HL-60/S4 (cell line): ENCODE results near the gene PRSS33.

Experiments used
- in situ Hi-C: fragments of 300-500 bp; cut with MboI; formaldehyde crosslinking; loops from 2 replicates; pipeline ENCODE4 v1.14.3; 2022; ENCODE audit warnings: low sequenced_read_pairs

The PRSS33 gene

GRCh38 chr16:2744711-2745110, 42.6 kb downstream of the PRSS33 start:
- in situ Hi-C loops, result no loop called here

DNA sequence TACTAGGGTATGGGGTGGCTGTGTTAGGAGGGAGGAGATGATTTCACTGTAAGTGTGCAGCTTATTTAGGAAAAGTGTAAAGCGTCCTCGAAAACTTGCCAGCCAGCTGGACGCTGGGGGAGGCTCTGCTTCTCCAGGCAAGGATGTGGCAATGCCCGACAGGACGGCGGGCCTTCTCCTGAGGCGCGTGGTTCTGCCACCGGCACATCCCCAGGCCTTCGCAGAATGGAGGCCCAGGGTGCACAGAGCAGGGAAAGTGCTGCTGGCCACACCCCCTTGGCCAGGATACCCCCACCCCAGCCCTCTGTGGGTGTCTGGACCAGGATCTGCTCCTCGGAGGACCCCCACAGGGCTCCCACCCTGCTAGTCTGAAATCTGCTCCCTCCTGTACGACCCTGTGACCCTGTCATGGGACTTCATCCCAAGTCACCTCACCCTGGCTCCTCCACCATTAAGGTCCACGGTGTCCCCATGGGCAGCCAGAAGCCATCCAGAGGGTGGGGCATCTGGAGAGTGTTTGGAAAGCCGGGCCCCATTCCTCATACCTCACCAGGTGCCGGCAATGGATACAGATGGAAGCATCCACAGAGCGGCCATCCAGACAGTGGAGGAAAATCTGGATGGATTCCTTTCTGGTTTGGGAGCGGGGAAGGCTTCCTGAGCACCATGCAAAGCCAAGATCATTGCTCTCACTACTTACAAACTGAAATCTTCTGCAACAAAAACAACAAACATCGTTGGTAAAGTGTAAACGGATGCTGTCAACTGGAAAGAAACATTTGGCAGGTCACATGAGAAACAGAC, 44.2 kb downstream of the PRSS33 start:
- in situ Hi-C loops, result no loop called here

DNA sequence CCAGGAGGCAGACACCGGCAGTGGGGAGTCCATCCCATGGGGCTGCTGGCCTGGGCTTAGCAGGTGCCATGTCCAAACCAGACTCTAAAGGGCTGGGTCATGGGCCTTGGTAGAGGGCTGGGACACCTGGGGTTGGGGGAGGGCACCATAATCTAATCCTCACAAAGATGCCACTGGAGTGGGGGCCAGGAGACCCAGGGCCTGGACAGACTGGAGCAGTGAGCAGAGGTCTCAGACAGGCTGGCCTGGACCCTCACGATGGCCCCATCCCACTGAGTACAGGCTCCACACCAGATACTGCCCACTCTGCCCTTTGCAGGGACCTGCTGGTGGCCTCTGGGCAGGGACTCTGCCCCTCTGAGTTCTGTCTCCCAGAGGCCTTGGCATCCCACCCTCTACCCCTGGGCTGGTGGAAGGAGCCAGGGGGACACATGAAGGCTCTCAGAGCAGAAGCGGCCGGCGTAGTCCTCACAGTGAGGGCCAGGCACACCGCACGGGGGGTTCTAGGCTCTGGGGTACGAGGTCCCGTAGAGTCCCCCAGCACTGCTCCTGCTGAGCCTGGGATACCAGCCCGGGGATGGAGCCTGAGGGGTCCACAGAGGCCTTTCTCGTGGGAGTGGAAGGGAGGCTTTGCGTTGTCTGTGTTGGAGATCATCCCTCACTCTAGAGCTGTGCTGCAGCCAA, 44.9 kb downstream of the PRSS33 start:
- in situ Hi-C loops, result no loop called here

DNA sequence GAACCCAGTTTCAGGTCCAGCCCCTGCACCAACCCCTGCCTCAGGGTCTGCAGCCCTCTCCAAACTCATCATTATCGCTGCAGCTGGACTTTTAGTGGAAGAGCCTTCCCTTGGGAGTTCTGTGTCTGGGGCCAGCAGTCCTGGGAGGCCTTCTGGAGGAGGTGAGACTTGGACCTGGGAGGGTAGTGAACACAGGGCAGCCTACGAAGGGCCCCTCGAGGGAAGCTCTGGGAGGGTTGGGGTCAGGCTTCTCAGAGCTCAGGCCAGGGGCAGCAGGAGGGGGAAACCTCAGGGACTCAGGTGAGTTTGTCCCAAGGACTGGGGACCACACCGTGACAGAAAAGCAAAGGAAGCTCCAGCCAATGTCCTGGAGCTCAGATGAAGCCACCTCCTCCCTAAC, 46.2 kb downstream of the PRSS33 start:
- in situ Hi-C loops, result no loop called here

GRCh38 chr16:2740476-2740875, 46.9 kb downstream of the PRSS33 start:
- in situ Hi-C loops, result no loop called here

- in situ Hi-C loops, result no loop called here
Observed at GRCh38 chr16:2739625-2740430, 47.5 kb downstream of the PRSS33 start.

- in situ Hi-C loops, result no loop called here
Observed at GRCh38 chr16:2738615-2739014, 48.7 kb downstream of the PRSS33 start.

- in situ Hi-C loops, result no loop called here
Observed at GRCh38 chr16:2737895-2738418, 49.4 kb downstream of the PRSS33 start.

GRCh38 chr16:2737238-2737605, 50.1 kb downstream of the PRSS33 start:
- in situ Hi-C loops, result no loop called here

- in situ Hi-C loops, result no loop called here
Observed at GRCh38 chr16:2736476-2737237, 50.7 kb downstream of the PRSS33 start.

GRCh38 chr16:2734844-2735515, 52.4 kb downstream of the PRSS33 start:
- in situ Hi-C loops, result no loop called here
